B cell (primary cell): Measurements from ENCODE around the gene LRIT2. TPM values are rescaled to one million over a fixed set of nuclear protein-coding genes. Genes with fewer than 3 reads are reported as not detected.

Experiments
- ATAC-seq: fragments of 200-7000 bp; cut with Tn5 transposase; one replicate; pipeline ENCODE4 v1.10.0; 2021; ENCODE audit warnings: low read depth, mild to moderate bottlenecking, moderate number of reproducible peaks, moderate library complexity
- CTCF ChIA-PET: fragments of 350-600 bp; sonication (Branson Sonifier 250); formaldehyde crosslinking; loops from one replicate; lab custom pipeline; 2021; ENCODE audit warnings: antibody characterized with exemption, inconsistent platforms; lab: Charles Lee
- POLR2A ChIA-PET: fragments of 350-600 bp; sonication (Branson Sonifier 250); formaldehyde crosslinking; loops from one replicate; lab custom pipeline; 2021; ENCODE audit warnings: antibody characterized with exemption; lab: Charles Lee
- DNase-seq: peaks from one replicate; pipeline ENCODE4 v3.0.0; 2013
- H2AFZ ChIP-seq: 2 replicates; pipeline ENCODE4 v1.6.1; 2012; ENCODE audit warnings: mild to moderate bottlenecking, low read depth, low read length; ENCODE audit not compliant: insufficient read depth, poor library complexity, severe bottlenecking
- H3K27ac ChIP-seq, 2 donors: 1 replicate in 1 of 2; 2 replicates in 1 of 2; pipeline ENCODE4 v1.5.1; 2012 to 2013; ENCODE audit warnings: low read length in 2 of 2, mild to moderate bottlenecking in 2 of 2, moderate library complexity in 1 of 2
- H3K27me3 ChIP-seq, 4 experiments: fragments of 200-600 bp in 1 of 4; sonication (generic) in 1 of 4; replicated peaks in 1 of 4; 1 replicate in 2 of 4; 2 replicates in 2 of 4; pipeline versions ENCODE4 v1.6.1 to v1.7.0; 2013 to 2016; ENCODE audit warnings: low read length in 3 of 4, mild to moderate bottlenecking in 2 of 4, mixed read lengths in 1 of 4, moderate library complexity in 1 of 4; ENCODE audit not compliant: insufficient read depth in 4 of 4, control insufficient read depth in 3 of 4; ENCODE audit errors: control extremely low read depth in 1 of 4
- H3K36me3 ChIP-seq, 2 experiments: replicated peaks in 1 of 2; 1 replicate in 1 of 2; 2 replicates in 1 of 2; pipeline versions ENCODE4 v1.6.1 to v1.7.1; 2013; ENCODE audit warnings: low read length in 1 of 2; ENCODE audit not compliant: insufficient read depth in 2 of 2, control insufficient read depth in 1 of 2; ENCODE audit errors: control extremely low read depth in 1 of 2, extremely low read depth in 1 of 2
- H3K4me1 ChIP-seq, 2 donors: fragments of 200-600 bp in 1 of 2; sonication (generic) in 1 of 2; 1 replicate in 1 of 2; 2 replicates in 1 of 2; pipeline versions ENCODE4 v1.5.1 to v1.6.1; 2013 to 2017; ENCODE audit warnings: low read length in 2 of 2; ENCODE audit not compliant: control insufficient read depth in 2 of 2, insufficient read depth in 2 of 2
- H3K4me2 ChIP-seq: replicated peaks from 2 replicates; pipeline ENCODE3; 2012; ENCODE audit warnings: mild to moderate bottlenecking, low read depth, low read length; ENCODE audit not compliant: poor library complexity, severe bottlenecking
- H3K4me3 ChIP-seq, 5 experiments: fragments of 200-600 bp in 1 of 5; sonication (generic) in 1 of 5; 1 replicate in 3 of 5; 2 replicates in 2 of 5; pipeline versions ENCODE4 v1.5.1 to v1.7.0; 2011 to 2016; ENCODE audit warnings: low read length in 4 of 5, mild to moderate bottlenecking in 4 of 5, low read depth in 2 of 5, control low read depth in 1 of 5, moderate library complexity in 1 of 5; ENCODE audit not compliant: insufficient read depth in 1 of 5; ENCODE audit errors: control extremely low read depth in 1 of 5, extremely low read depth in 1 of 5
- H3K79me2 ChIP-seq: fragments of 200-600 bp; sonication (generic); one replicate; pipeline ENCODE4 v1.6.0; 2016; ENCODE audit warnings: low read length; ENCODE audit not compliant: control insufficient read depth, insufficient read depth
- H3K9ac ChIP-seq: fragments of 200-600 bp; sonication (generic); 2 replicates; pipeline ENCODE4 v1.6.1; 2017; ENCODE audit warnings: mild to moderate bottlenecking, low read length, moderate library complexity
- H3K9me3 ChIP-seq, 3 donors: one replicate each; pipeline versions ENCODE4 v1.6.1 to v1.7.1; 2013; ENCODE audit warnings: low read length in 2 of 3; ENCODE audit not compliant: control insufficient read depth in 2 of 3, insufficient read depth in 1 of 3; ENCODE audit errors: control extremely low read depth in 1 of 3
- H4K20me1 ChIP-seq: 2 replicates; pipeline ENCODE4 v1.6.0; 2012; ENCODE audit warnings: mild to moderate bottlenecking, low read length; ENCODE audit not compliant: insufficient read depth, control insufficient read depth, poor library complexity, severe bottlenecking
- H3K27ac Mint-ChIP-seq: one replicate; pipeline ENCODE4 v1.8.0; 2021; ENCODE audit warnings: mixed read lengths
- H3K27me3 Mint-ChIP-seq: one replicate; pipeline ENCODE4 v1.8.0; 2021; ENCODE audit warnings: mixed read lengths
- H3K4me1 Mint-ChIP-seq: one replicate; pipeline ENCODE4 v1.8.0; 2021; ENCODE audit warnings: mixed read lengths
- H3K4me3 Mint-ChIP-seq: one replicate; pipeline ENCODE4 v1.8.0; 2021; ENCODE audit warnings: mixed read lengths
- H3K9me3 Mint-ChIP-seq: one replicate; pipeline ENCODE4 v1.8.0; 2022; ENCODE audit warnings: mixed read lengths; ENCODE audit not compliant: insufficient read depth
- EZH2 ChIP-seq: IDR thresholded peaks from 2 replicates; pipeline ENCODE4 v1.6.1; 2012; ENCODE audit warnings: borderline replicate concordance, low read depth, mild to moderate bottlenecking, moderate library complexity, low read length; ENCODE audit not compliant: insufficient read depth, poor library complexity, severe bottlenecking
- WGBS: methylation state at CpG from one replicate; pipeline ENCODE4 v1.1.5; 2013; ENCODE audit warnings: missing lambda C conversion rate; ENCODE audit not compliant: insufficient coverage; 5-methylcytosine and 5-hydroxymethylcytosine counted together
- intact Hi-C: fragments of 100-400 bp; cut with micrococcal nuclease; formaldehyde crosslinking; loops from one replicate; pipeline ENCODE4 v1.10.0; 2022
- polyA plus RNA-seq: library from polyadenylated mRNA; depleted of rRNA; stranded (reverse); fragments of >200 nt; gene quantifications from 2 replicates; pipeline ENCODE4 v1.2.3, GENCODE V29; 2012
- total RNA-seq, 2 donors: library from RNA; stranded (reverse); fragments of 120-200 nt in 1 of 2; gene quantifications; 1 replicate in 1 of 2; 2 replicates in 1 of 2; pipeline versions ENCODE4 v1.2.3 to v1.2.4, GENCODE V29; 2013 to 2022
- TF ChIP-seq, protein P1 (sequence below): fragments of 200-600 bp; IDR thresholded peaks from one replicate; pipeline ENCODE4 v1.8.0; 2022; ENCODE audit warnings: antibody characterized with exemption, mild to moderate bottlenecking

LRIT2 gene
- total and polyA plus RNA-seq, 2 donors (not counting 1 experiment from before 2014, with no cell fraction given): not detected

DNA sequence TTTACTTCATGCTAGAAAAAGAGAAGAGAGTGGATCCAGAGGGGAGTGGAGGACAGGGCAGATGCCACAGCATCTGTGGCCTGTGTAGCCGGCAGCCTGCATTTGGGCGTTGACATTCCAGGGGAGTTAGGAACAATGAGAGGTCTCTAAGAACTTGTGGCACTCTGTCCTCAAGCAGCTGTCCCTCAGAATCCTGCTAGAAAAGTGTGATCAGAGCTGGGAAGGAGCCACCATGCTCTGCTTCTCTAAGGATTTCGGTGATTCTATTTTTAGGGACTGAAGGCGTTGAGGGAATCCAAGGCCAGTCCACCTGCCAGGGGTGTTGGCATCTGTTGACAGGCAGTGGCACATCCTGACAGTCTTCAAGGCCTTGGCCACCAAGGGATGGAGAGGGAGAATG is 7.6 kb downstream of the LRIT2 start:
- Histone ChIP-seq H3K9ac (no peak overlapping the region), H4K20me1 (no peaks in the 10 kb centered on the region), H3K4me2 (no peak overlapping the region), H3K9me3 (peaks cover 0 to 10% (median 0%) of the 10 kb centered on the region in 3 donors), H3K27ac (no peak overlapping the region), H3K27me3 (peaks cover 0 to 9% (median 0%) of the 10 kb centered on the region in 4 experiments), H3K4me3 (no peak overlapping the region), H2AFZ (no peak overlapping the region), H3K4me1 (no peaks in the 10 kb centered on the region), H3K36me3 (no peaks in the 10 kb centered on the region), H3K79me2 (no peaks in the 10 kb centered on the region)
- POLR2A ChIA-PET: no interaction called here
- intact Hi-C loops: no loop called here
- H3K4me3 Mint-ChIP-seq: no peak overlapping the region
- 100% methylated on average over 4 of the region's 4 CpGs for WGBS
- CTCF ChIA-PET: no interaction called here
- ATAC-seq (no peak), DNase-seq (no peak)
- no peaks in the 10 kb centered on the region for H3K9me3 Mint-ChIP-seq
- H3K27me3 Mint-ChIP-seq: peaks cover 14% of the 10 kb centered on the region
- TF ChIP-seq, protein P1, sequence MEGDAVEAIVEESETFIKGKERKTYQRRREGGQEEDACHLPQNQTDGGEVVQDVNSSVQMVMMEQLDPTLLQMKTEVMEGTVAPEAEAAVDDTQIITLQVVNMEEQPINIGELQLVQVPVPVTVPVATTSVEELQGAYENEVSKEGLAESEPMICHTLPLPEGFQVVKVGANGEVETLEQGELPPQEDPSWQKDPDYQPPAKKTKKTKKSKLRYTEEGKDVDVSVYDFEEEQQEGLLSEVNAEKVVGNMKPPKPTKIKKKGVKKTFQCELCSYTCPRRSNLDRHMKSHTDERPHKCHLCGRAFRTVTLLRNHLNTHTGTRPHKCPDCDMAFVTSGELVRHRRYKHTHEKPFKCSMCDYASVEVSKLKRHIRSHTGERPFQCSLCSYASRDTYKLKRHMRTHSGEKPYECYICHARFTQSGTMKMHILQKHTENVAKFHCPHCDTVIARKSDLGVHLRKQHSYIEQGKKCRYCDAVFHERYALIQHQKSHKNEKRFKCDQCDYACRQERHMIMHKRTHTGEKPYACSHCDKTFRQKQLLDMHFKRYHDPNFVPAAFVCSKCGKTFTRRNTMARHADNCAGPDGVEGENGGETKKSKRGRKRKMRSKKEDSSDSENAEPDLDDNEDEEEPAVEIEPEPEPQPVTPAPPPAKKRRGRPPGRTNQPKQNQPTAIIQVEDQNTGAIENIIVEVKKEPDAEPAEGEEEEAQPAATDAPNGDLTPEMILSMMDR: no peak
- no peak for TF ChIP-seq EZH2
- no peaks in the 10 kb centered on the region for H3K4me1 Mint-ChIP-seq
- no peak overlapping the region for H3K27ac Mint-ChIP-seq

GRCh38 chr10:84216834-84217233 is 8.5 kb downstream of the LRIT2 start:
- peaks cover 0 to 6% (median 0%) of the 10 kb centered on the region in 3 donors for H3K9me3 ChIP-seq
- intact Hi-C loops: no loop called here
- H4K20me1 ChIP-seq: no peaks in the 10 kb centered on the region
- no peak overlapping the region for H2AFZ ChIP-seq
- H3K79me2 ChIP-seq: no peaks in the 10 kb centered on the region
- peaks cover 0 to 3% (median 0%) of the 10 kb centered on the region in 4 experiments for H3K27me3 ChIP-seq
- no peaks in the 10 kb centered on the region for H3K4me1 ChIP-seq
- ATAC-seq (no peak), DNase-seq (no peak)
- Mint-ChIP-seq H3K9me3 (no peaks in the 10 kb centered on the region), H3K27ac (no peak overlapping the region), H3K4me3 (no peak overlapping the region), H3K4me1 (no peaks in the 10 kb centered on the region), H3K27me3 (peaks cover 9% of the 10 kb centered on the region)
- no peak overlapping the region for H3K27ac ChIP-seq
- no peak overlapping the region for H3K9ac ChIP-seq
- no peak overlapping the region for H3K4me3 ChIP-seq
- no peak for TF ChIP-seq EZH2
- TF ChIP-seq, protein P1: no peak
- no peaks in the 10 kb centered on the region for H3K36me3 ChIP-seq
- no peak overlapping the region for H3K4me2 ChIP-seq
- POLR2A ChIA-PET: no interaction called here
- 87% methylated on average over 8 of the region's 9 CpGs for WGBS
- CTCF ChIA-PET: interaction anchor here (1.0 to 1.1 kb wide), 2 partner anchors 9 to 12 kb away, joined by 3 read pairs; no protein-coding TSS in a partner anchor
